Activated B cell treated with CpG ODN at 0.5 μM for 24 hours (primary cell): ENCODE measurements around the gene ASTL. TPM values are rescaled to one million over a fixed set of nuclear protein-coding genes. Genes with fewer than 3 reads are reported as not detected.

ENCODE experiments used
- ATAC-seq: fragments of 200-7000 bp; cut with Tn5 transposase; one replicate; pipeline ENCODE4 v1.10.0; 2021; ENCODE audit warnings: low read depth, mild to moderate bottlenecking, moderate library complexity
- CTCF ChIA-PET: fragments of 350-600 bp; sonication (Branson Sonifier 250); formaldehyde crosslinking; loops from one replicate; lab custom pipeline; 2021; ENCODE audit warnings: antibody characterized with exemption; lab: Charles Lee
- POLR2A ChIA-PET: fragments of 350-600 bp; sonication (Branson Sonifier 250); formaldehyde crosslinking; loops from one replicate; lab custom pipeline; 2021; ENCODE audit warnings: antibody characterized with exemption; lab: Charles Lee
- DNase-seq: peaks from one replicate; pipeline ENCODE4 v3.0.0; 2022
- H3K27ac Mint-ChIP-seq: one replicate; pipeline ENCODE4 v1.8.0; 2020; ENCODE audit warnings: mixed read lengths
- H3K27me3 Mint-ChIP-seq: one replicate; pipeline ENCODE4 v1.8.0; 2021; ENCODE audit warnings: mixed read lengths
- H3K36me3 Mint-ChIP-seq: one replicate; pipeline ENCODE4 v1.8.0; 2021; ENCODE audit warnings: low read depth, mixed read lengths
- H3K4me1 Mint-ChIP-seq: one replicate; pipeline ENCODE4 v1.8.0; 2021; ENCODE audit warnings: mixed read lengths
- H3K4me3 Mint-ChIP-seq: one replicate; pipeline ENCODE4 v1.8.0; 2020; ENCODE audit warnings: mild to moderate bottlenecking, mixed read lengths
- H3K9me3 Mint-ChIP-seq: one replicate; pipeline ENCODE4 v1.8.0; 2020; ENCODE audit warnings: mixed read lengths
- intact Hi-C: fragments of 100-400 bp; cut with micrococcal nuclease; formaldehyde crosslinking; loops from one replicate; pipeline ENCODE4 v1.15.1; 2024
- total RNA-seq: library from RNA; stranded (reverse); gene quantifications from 2 replicates; pipeline ENCODE4 v1.2.3, GENCODE V29; 2022
- TF ChIP-seq, protein P1 (sequence below): fragments of 200-600 bp; IDR thresholded peaks from one replicate; pipeline ENCODE4 v1.8.0; 2022; ENCODE audit warnings: antibody characterized with exemption, mild to moderate bottlenecking

The ASTL gene
- total RNA-seq, 1 donor from 2014 or later = 1.6 TPM

DNA sequence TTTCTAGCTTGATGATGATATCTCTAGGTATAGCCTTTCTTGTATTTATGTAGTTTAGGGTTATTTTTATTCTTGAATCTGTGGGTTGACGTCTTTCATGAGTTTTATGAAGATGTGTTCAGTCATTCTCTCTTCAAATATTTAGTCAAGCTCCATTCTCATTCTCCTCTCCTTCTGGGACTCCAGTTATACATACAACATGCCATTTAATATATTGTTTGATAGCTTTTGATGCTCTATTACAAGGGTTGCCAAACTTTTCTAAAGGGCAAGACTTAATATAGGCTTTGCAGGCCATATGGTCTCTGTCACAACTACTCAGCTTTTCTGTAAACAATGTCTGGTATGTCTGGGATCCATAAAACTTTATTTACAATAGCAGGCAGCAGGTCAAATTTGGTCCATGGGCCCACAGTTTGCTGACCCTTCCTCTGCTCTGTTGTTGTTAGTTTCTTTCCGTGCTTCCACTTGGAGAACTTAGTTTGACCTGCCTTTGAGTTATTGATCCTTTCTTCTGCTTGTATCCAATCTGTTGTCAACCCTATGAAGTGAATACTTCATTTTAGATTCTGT lies 63.0 kb downstream of the ASTL start:
- ChIA-PET CTCF (interaction anchor here (1.1 kb wide), 1 partner anchor 99 kb away, joined by 3 read pairs; no protein-coding TSS in a partner anchor), POLR2A (no interaction called here)
- Mint-ChIP-seq H3K4me3 (no peak overlapping the region), H3K4me1 (no peaks in the 10 kb centered on the region), H3K27me3 (peaks cover 14% of the 10 kb centered on the region), H3K27ac (no peak overlapping the region), H3K36me3 (no peaks in the 10 kb centered on the region), H3K9me3 (peaks cover 17% of the 10 kb centered on the region)
- TF ChIP-seq, protein P1, sequence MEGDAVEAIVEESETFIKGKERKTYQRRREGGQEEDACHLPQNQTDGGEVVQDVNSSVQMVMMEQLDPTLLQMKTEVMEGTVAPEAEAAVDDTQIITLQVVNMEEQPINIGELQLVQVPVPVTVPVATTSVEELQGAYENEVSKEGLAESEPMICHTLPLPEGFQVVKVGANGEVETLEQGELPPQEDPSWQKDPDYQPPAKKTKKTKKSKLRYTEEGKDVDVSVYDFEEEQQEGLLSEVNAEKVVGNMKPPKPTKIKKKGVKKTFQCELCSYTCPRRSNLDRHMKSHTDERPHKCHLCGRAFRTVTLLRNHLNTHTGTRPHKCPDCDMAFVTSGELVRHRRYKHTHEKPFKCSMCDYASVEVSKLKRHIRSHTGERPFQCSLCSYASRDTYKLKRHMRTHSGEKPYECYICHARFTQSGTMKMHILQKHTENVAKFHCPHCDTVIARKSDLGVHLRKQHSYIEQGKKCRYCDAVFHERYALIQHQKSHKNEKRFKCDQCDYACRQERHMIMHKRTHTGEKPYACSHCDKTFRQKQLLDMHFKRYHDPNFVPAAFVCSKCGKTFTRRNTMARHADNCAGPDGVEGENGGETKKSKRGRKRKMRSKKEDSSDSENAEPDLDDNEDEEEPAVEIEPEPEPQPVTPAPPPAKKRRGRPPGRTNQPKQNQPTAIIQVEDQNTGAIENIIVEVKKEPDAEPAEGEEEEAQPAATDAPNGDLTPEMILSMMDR = no peak
- intact Hi-C loops = no loop called here
- ATAC-seq (no peak), DNase-seq (no peak)

DNA sequence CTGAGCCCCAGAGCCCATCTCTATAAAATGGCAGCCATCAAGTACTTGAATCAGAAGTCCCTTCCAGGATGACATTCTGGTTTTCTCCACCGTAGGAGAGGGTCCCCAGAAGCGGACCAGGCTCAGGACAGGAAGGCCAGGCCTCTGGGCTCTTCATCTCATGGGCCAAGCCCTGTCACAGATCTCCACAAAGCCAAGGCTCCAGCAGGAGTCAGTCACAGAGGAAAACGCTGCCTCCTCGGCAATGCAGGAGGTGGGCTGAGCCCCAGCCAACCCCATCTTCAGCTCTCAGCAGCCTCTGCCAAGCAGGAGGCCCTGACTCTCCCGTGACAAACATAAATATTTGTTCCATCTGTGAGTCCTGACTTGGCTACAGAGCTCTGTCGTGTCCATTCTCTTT lies 64.1 kb downstream of the ASTL start:
- ATAC-seq (no peak), DNase-seq (no peak)
- CTCF ChIA-PET = no interaction called here
- H3K27ac Mint-ChIP-seq = no peak overlapping the region
- TF ChIP-seq, protein P1 = no peak
- POLR2A ChIA-PET = no interaction called here
- H3K4me1 Mint-ChIP-seq = no peaks in the 10 kb centered on the region
- H3K9me3 Mint-ChIP-seq = peaks cover 17% of the 10 kb centered on the region
- no peak overlapping the region for H3K4me3 Mint-ChIP-seq
- intact Hi-C loops = no loop called here
- H3K27me3 Mint-ChIP-seq = peaks cover 10% of the 10 kb centered on the region
- H3K36me3 Mint-ChIP-seq = no peaks in the 10 kb centered on the region

DNA sequence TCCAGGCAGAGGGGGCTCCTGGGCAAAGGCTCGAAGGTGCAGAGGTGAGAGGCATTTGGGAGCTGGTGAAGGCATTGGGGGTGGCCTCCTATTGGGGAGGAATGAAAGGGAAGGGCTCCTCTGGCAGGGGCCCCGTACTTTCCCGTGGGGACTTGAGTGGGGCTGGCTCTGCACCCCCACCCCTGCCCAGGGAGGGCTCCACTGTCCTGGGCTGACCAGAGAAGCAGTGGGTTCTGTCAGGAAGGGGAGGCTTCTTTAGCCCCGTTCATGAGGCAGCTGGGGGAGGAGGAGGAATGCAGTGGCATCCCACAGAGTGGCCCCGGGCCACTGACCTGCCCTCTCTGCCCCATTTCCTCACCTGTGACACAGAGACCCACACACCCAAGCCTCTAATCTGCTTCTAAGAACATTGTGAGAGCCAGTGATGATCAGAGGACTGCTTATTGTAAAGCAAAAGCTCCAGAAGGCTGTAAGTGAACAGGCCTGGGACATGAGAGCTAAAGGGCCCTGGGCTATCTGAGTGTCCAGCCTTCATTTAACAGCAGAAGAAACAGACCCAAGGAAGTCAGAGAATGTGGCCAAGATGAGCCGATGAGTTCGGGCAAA lies 65.0 kb downstream of the ASTL start:
- Mint-ChIP-seq H3K27ac (no peak overlapping the region), H3K36me3 (no peaks in the 10 kb centered on the region), H3K27me3 (peaks cover 10% of the 10 kb centered on the region), H3K4me3 (no peak overlapping the region), H3K4me1 (no peaks in the 10 kb centered on the region), H3K9me3 (peaks cover 17% of the 10 kb centered on the region)
- TF ChIP-seq, protein P1 = no peak
- ChIA-PET POLR2A (no interaction called here), CTCF (no interaction called here)
- intact Hi-C loops = no loop called here
- DNase-seq (no peak), ATAC-seq (no peak)

Other genes with a start within 250 kb of the ASTL start
- 54.0 and 57.2 TPM in 2 replicates for gene ANKRD36C, start 146.7 kb downstream of the ASTL start, total RNA-seq
- 4.5 and 4.9 TPM in 2 replicates for gene GPAT2, start 103.6 kb downstream of the ASTL start, total RNA-seq
- 0.11 and 0.37 TPM in 2 replicates for gene ADRA2B, start 21.9 kb downstream of the ASTL start, total RNA-seq
- 118 and 122 TPM in 2 replicates for gene DUSP2, start 6.9 kb upstream of the ASTL start, total RNA-seq
- 148 and 158 TPM in 2 replicates for gene STARD7, start 70.3 kb upstream of the ASTL start, total RNA-seq
- 36.6 and 43.2 TPM in 2 replicates for gene TMEM127, start 127.5 kb upstream of the ASTL start, total RNA-seq
- gene CIAO1, start 127.7 kb upstream of the ASTL start, total RNA-seq = 65.6 and 71.6 TPM in 2 replicates
- 185 and 208 TPM in 2 replicates for gene SNRNP200, start 167.0 kb upstream of the ASTL start, total RNA-seq
- gene ITPRIPL1, start 186.8 kb upstream of the ASTL start, total RNA-seq = 2.7 and 4.4 TPM in 2 replicates
- 1.8 and 2.4 TPM in 2 replicates for gene NCAPH, start 197.3 kb upstream of the ASTL start, total RNA-seq